Vagina (tissue), 2 donors: ENCODE results near the gene TSPAN9.
A peak's percentile ranks its signal among the peaks of the same experiment; 100 is the strongest.

Source experiments
- CTCF ChIP-seq, 3 experiments: fragments of 450-650 bp in 2 of 3; fragments of 200-600 bp in 1 of 3; sonication (generic) in 1 of 3; IDR thresholded peaks; one replicate each; pipeline ENCODE4 v1.5.1; 2017 to 2019; ENCODE audit warnings: antibody characterized with exemption in 3 of 3, mild to moderate bottlenecking in 2 of 3, moderate library complexity in 2 of 3
- POLR2A ChIP-seq, 2 donors: fragments of 450-650 bp; IDR thresholded peaks; one replicate each; pipeline ENCODE4 v1.6.1; 2017; ENCODE audit warnings: antibody characterized with exemption in 2 of 2, mild to moderate bottlenecking in 2 of 2, moderate library complexity in 2 of 2
- POLR2AphosphoS5 ChIP-seq, 2 donors: sonication (generic); formaldehyde crosslinking; IDR thresholded peaks; one replicate each; pipeline ENCODE4 v1.9.0; 2017; ENCODE audit warnings: antibody characterized with exemption in 2 of 2, mild to moderate bottlenecking in 2 of 2, low read depth in 1 of 2; ENCODE audit not compliant: insufficient read depth in 1 of 2

- peak; percentile 51 to 86 (median 75) for TF ChIP-seq CTCF (IDR thresholded peaks at IDR 0.05)
- TF ChIP-seq POLR2A (IDR thresholded peaks at IDR 0.05) = no peak
- TF ChIP-seq POLR2AphosphoS5 (IDR thresholded peaks at IDR 0.05; ENCODE audit: insufficient read depth in 1 of 2, low read depth in 1 of 2) = no peak
Observed at GRCh38 chr12:3135522-3136461, 58.6 kb downstream of the TSPAN9 start.
